ENCODE results near the gene GTPBP3. TPM values are rescaled to one million over a fixed set of nuclear protein-coding genes. Genes with fewer than 3 reads are reported as not detected.
"Not testable (repeated sequence)": the region's sequence is repeated elsewhere in the genome, so short reads cannot be mapped to it uniquely, and the experiment has no call there.

Gene GTPBP3
- total RNA-seq (2021; fragmentation: NEBNext Ultra II Directional; extraction: Animal tissue kit (Norgen Biotek cat#: 25700)) = 10 to 100 TPM in 5 of 6 experiments, 1 to 10 TPM in 1; 9.2 to 14.7 (median 13.0) TPM
- long read RNA-seq, partial matches to known transcripts = 0 of 7 reads
- long read RNA-seq, other reads (novel, unspliced or antisense) = 1 of 7 reads

- Mint-ChIP-seq H3K27ac (peak within 1 kb of the TSS; percentile 91), H3K9me3 (0 out of 2 replicates have a peak, but pooled peaks cover 4% of the 10 kb centered on the region), H3K27me3 (ENCODE audit: insufficient read depth) (peaks cover 2% of the 10 kb centered on the region; the same call in 1 of the 2 replicates), H3K4me1 (ENCODE audit: low read depth) (peaks cover 12% of the 10 kb centered on the region), H3K36me3 (ENCODE audit: low read depth) (peaks cover 10% of the 10 kb centered on the region), H3K4me3 (peak within 1 kb of the TSS; percentile 94)
- peak; percentile 98 for DNase-seq
- TF ChIP-seq CTCF (IDR thresholded peaks at IDR 0.05) = no peak
Measured at GRCh38 chr19:17336872-17337674, at the start of gene GTPBP3. TSS of gene GTPBP3 (plus strand) at chr19:17337553. CDS start at chr19:17337612, 59 bp downstream.

- peak; percentile 47 for TF ChIP-seq CTCF (IDR thresholded peaks at IDR 0.05)
- Mint-ChIP-seq H3K9me3 (no peaks in the 10 kb centered on the region), H3K27me3 (ENCODE audit: insufficient read depth) (no peaks in the 10 kb centered on the region), H3K36me3 (ENCODE audit: low read depth) (no peaks in the 10 kb centered on the region), H3K27ac (no peak overlapping the region), H3K4me1 (ENCODE audit: low read depth) (0 out of 2 replicates have a peak, but pooled peaks cover 4% of the 10 kb centered on the region), H3K4me3 (no peak overlapping the region)
- DNase-seq = peak; percentile 77
Measured at GRCh38 chr19:17289489-17289888, 47.9 kb upstream of the GTPBP3 start.

GRCh38 chr19:17292301-17293074 is 44.9 kb upstream of the GTPBP3 start:
- H3K27me3 Mint-ChIP-seq (ENCODE audit: insufficient read depth) = no peaks in the 10 kb centered on the region

GRCh38 chr19:17293605-17294004 is 43.7 kb upstream of the GTPBP3 start:
- H3K4me3 Mint-ChIP-seq = no peak overlapping the region
- H3K36me3 Mint-ChIP-seq (ENCODE audit: low read depth) = peaks cover 5% of the 10 kb centered on the region; the same call in 1 of the 2 replicates
- TF ChIP-seq CTCF (IDR thresholded peaks at IDR 0.05) = no peak
- H3K27me3 Mint-ChIP-seq (ENCODE audit: insufficient read depth) = no peaks in the 10 kb centered on the region
- no peak overlapping the region for H3K27ac Mint-ChIP-seq
- DNase-seq = no peak
- peaks cover 15% of the 10 kb centered on the region for H3K4me1 Mint-ChIP-seq (ENCODE audit: low read depth)
- H3K9me3 Mint-ChIP-seq = no peaks in the 10 kb centered on the region

More at GRCh38 chr19:17292301-17293074, 44.9 kb upstream of the GTPBP3 start:
- Mint-ChIP-seq H3K27ac (peak overlapping the region; percentile 79), H3K4me1 (ENCODE audit: low read depth) (peaks cover 15% of the 10 kb centered on the region), H3K9me3 (no peaks in the 10 kb centered on the region), H3K36me3 (ENCODE audit: low read depth) (no peaks in the 10 kb centered on the region), H3K4me3 (peak overlapping the region; percentile 88)
- peak; percentile 90 for DNase-seq
- peak; percentile 76 for TF ChIP-seq CTCF (IDR thresholded peaks at IDR 0.05)

GRCh38 chr19:17294051-17294891 is 43.1 kb upstream of the GTPBP3 start:
- DNase-seq = no peak
- no peak for TF ChIP-seq CTCF (IDR thresholded peaks at IDR 0.05)
- H3K27ac Mint-ChIP-seq = no peak overlapping the region
- H3K27me3 Mint-ChIP-seq (ENCODE audit: insufficient read depth) = no peaks in the 10 kb centered on the region
- H3K36me3 Mint-ChIP-seq (ENCODE audit: low read depth) = peaks cover 5% of the 10 kb centered on the region; the same call in 1 of the 2 replicates
- H3K4me1 Mint-ChIP-seq (ENCODE audit: low read depth) = peaks cover 15% of the 10 kb centered on the region
- no peak overlapping the region for H3K4me3 Mint-ChIP-seq
- H3K9me3 Mint-ChIP-seq = no peaks in the 10 kb centered on the region

GRCh38 chr19:17295551-17295950 is 41.8 kb upstream of the GTPBP3 start:
- peaks cover 15% of the 10 kb centered on the region for H3K4me1 Mint-ChIP-seq (ENCODE audit: low read depth)
- not testable (repeated sequence) for H3K9me3 Mint-ChIP-seq; H3K4me3 Mint-ChIP-seq; H3K27ac Mint-ChIP-seq; H3K36me3 Mint-ChIP-seq (ENCODE audit: low read depth); DNase-seq; H3K27me3 Mint-ChIP-seq (ENCODE audit: insufficient read depth)

Measured in HFFc6 (cell line).